Heart left ventricle (tissue), 16 donors: ENCODE data around the gene COL4A6. TPM values are rescaled to one million over a fixed set of nuclear protein-coding genes. Genes with fewer than 3 reads are reported as not detected.
A peak's percentile ranks its signal among the peaks of the same experiment; 100 is the strongest.

Experiments used
- ATAC-seq, 4 donors: fragments of 200-7000 bp; cut with Tn5 transposase; one replicate each; pipeline ENCODE4 v1.9.1; 2020 to 2022; ENCODE audit warnings: moderate library complexity in 4 of 4, mild to moderate bottlenecking in 3 of 4, moderate number of reproducible peaks in 1 of 4
- DNase-seq, 5 donors: peaks; one replicate each; pipeline ENCODE4 v3.0.0-alpha.2; 2020
- H3K27ac ChIP-seq, 12 donors: fragments of 200-600 bp; sonication (generic) in 4 of 12; one replicate each; pipeline versions ENCODE4 v1.5.0 to v1.8.0; 2016 to 2022; ENCODE audit warnings: mild to moderate bottlenecking in 2 of 12
- H3K27me3 ChIP-seq, 9 donors: fragments of 200-600 bp; sonication (generic) in 2 of 9; one replicate each; pipeline versions ENCODE4 v1.5.1 to v1.8.0; 2016 to 2022; ENCODE audit warnings: mild to moderate bottlenecking in 3 of 9
- H3K36me3 ChIP-seq, 9 donors: fragments of 200-600 bp; sonication (generic) in 2 of 9; one replicate each; pipeline versions ENCODE4 v1.5.0 to v1.8.0; 2018 to 2022; ENCODE audit warnings: mild to moderate bottlenecking in 2 of 9
- H3K4me1 ChIP-seq, 12 donors: fragments of 200-600 bp; sonication (generic) in 4 of 12; one replicate each; pipeline versions ENCODE4 v1.5.0 to v1.8.0; 2016 to 2022; ENCODE audit warnings: mild to moderate bottlenecking in 3 of 12
- H3K4me3 ChIP-seq, 12 donors: fragments of 200-600 bp; sonication (generic) in 4 of 12; one replicate each; pipeline versions ENCODE4 v1.5.0 to v1.8.0; 2017 to 2022; ENCODE audit warnings: mild to moderate bottlenecking in 9 of 12, moderate library complexity in 4 of 12
- H3K9me3 ChIP-seq, 12 donors: fragments of 200-600 bp; sonication (generic) in 4 of 12; one replicate each; pipeline versions ENCODE4 v1.5.0 to v1.8.0; 2016 to 2022; ENCODE audit warnings: mild to moderate bottlenecking in 1 of 12
- CTCF ChIP-seq, 12 donors: fragments of 200-600 bp; sonication (generic) in 4 of 12; IDR thresholded peaks; one replicate each; pipeline versions ENCODE4 v1.5.0 to v1.8.0; 2018 to 2022; ENCODE audit warnings: antibody characterized with exemption in 12 of 12, mild to moderate bottlenecking in 5 of 12
- POLR2A ChIP-seq, 2 donors: fragments of 450-650 bp; IDR thresholded peaks; one replicate each; pipeline ENCODE4 v1.6.1; 2017; ENCODE audit warnings: antibody characterized with exemption in 2 of 2, mild to moderate bottlenecking in 2 of 2, moderate library complexity in 2 of 2
- WGBS, 4 donors: extraction: QIAGEN DNeasy Blood & Tissue Kit in 2 of 4; methylation state at CpG; one replicate each; pipeline versions ENCODE4 v1.1.5 to v1.1.7; 2013 to 2018; 5-methylcytosine and 5-hydroxymethylcytosine counted together
- intact Hi-C, 10 donors: fragments of 100-400 bp; cut with DNase I; formaldehyde crosslinking; loops; one replicate each; pipeline versions ENCODE4 v1.11.1 to v1.14.2; 2022
- polyA plus RNA-seq, 2 donors: library from polyadenylated mRNA; stranded (reverse); fragments of 200-250 nt; gene quantifications; one replicate each; pipeline ENCODE4 v1.2.3, GENCODE V29; 2013
- total RNA-seq, 9 donors: library from RNA; depleted of rRNA in 2 of 9; stranded (reverse); fragments of >200 nt in 2 of 9; fragmentation: NEBNext Ultra II Directional in 3 of 9; extraction: Animal tissue kit (Norgen Biotek cat#: 25700) in 3 of 9; gene quantifications; one replicate each; pipeline versions ENCODE4 v1.1.0 to v1.2.4, GENCODE V29; 2016 to 2023
- donor health status: ischemic (EF 13 %, LVEDD 7.1; RV severe dilation, severe dysfunction).
- donor health status: healthy with polysubstance abuse.
- donor health status: DM: no; HTN: yes; CAD: no.
- donor health status: DM: no; HTN: no; CAD: no.
- donor health status: ischemic (EF 25% LVEDD 6.9; RV normal size, moderate dysfunction).
- donor health status: ischemic (EF 25% LVEDD 5.7; RV mildly dilated, moderate dysfunction).
- donor health status: healthy.
- donor health status: DM: yes; HTN: yes; CAD: no.
- donor health status: ischemic (EF 35%, LVEDD 5.7; RV mildly dilated, moderate dysfunction).
- donor health status: nonischemic (EF 11% LVEDD 7.7; RV severe dilation, severe dysfunction).
- donor health status: DM: yes; HTN: yes; CAD: no.
- donor health status: PGD.
- donor health status: ischemic (EF 29% LVEDD 5.4; RV normal size, mild dysfunction).
- donor health status: nonischemic (EF 23%, LVEDD 6.1; RV moderate dilation, normal function).

Gene COL4A6
- total and polyA plus RNA-seq, 11 donors, result 2.9 to 14.0 (median 7.2) TPM

DNA sequence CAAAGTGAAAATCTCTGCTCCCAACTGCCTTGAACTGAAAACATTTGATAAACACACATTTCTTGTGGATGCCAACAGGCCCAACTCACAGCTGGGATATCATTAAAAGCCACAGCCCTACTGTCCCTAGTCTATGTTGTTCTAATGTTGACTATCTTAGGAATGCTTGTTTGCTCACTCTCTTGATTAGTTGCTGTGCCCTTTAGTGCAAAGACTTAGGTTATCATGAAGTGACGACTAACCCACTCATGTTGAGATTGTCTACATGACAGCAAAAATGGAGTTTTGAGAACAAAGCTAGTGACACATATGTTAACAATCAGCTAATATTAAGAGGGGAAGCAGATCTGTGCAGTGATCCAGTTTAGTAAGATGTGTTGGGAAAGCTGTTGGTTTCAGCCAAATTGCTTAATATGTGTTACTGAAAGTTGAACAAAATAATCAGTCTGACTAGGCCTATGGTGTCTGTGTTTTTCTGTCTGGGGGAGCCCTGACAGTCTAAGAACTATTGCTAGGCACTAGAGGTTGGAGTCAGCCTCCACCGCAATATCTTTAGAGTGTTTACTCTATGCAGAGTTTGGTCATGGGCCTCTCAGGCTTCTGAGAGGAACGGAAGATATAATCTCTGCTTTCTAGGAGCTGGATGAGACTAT is 221.2 kb downstream of the COL4A6 start:
- TF ChIP-seq POLR2A (IDR thresholded peaks at IDR 0.05) (no peak), CTCF (IDR thresholded peaks at IDR 0.05) (no peak)
- intact Hi-C loops, result loop anchor here in 1 of 10 donors (10.0 kb wide), 1 partner anchor 62 kb away; no protein-coding TSS in a partner anchor
- 70 to 77% (median 74%) methylated on average over 3 of the region's 3 CpGs for WGBS, 4 donors
- no peak overlapping the region for H3K4me3 ChIP-seq
- H3K9me3 ChIP-seq, result no peaks in the 10 kb centered on the region
- no peaks in the 10 kb centered on the region for H3K36me3 ChIP-seq
- H3K4me1 ChIP-seq, result no peaks in the 10 kb centered on the region
- H3K27ac ChIP-seq, result peak overlapping the region in 4 of 12 donors; percentile 13 to 46 (median 34)
- ATAC-seq, result peak; percentile 52 to 80 (median 66)
- H3K27me3 ChIP-seq, result peaks cover 0 to 31% (median 0%) of the 10 kb centered on the region in 9 donors
- DNase-seq, result no peak

GRCh38 chrX:108216405-108216804 is 221.8 kb downstream of the COL4A6 start:
- H3K9me3 ChIP-seq, result no peaks in the 10 kb centered on the region
- DNase-seq (no peak), ATAC-seq (no peak)
- TF ChIP-seq POLR2A (IDR thresholded peaks at IDR 0.05) (no peak), CTCF (IDR thresholded peaks at IDR 0.05) (no peak)
- H3K36me3 ChIP-seq, result no peaks in the 10 kb centered on the region
- H3K27me3 ChIP-seq, result peaks cover 0 to 27% (median 0%) of the 10 kb centered on the region in 9 donors
- H3K27ac ChIP-seq, result peak overlapping the region in 2 of 12 donors; percentile 13 to 14
- no peaks in the 10 kb centered on the region for H3K4me1 ChIP-seq
- intact Hi-C loops, result loop anchor here in 1 of 10 donors (10.0 kb wide), 1 partner anchor 62 kb away; no protein-coding TSS in a partner anchor
- no peak overlapping the region for H3K4me3 ChIP-seq
- WGBS, 4 donors, result 62 to 83% (median 75%) methylated on average over 1 of the region's 1 CpG

DNA sequence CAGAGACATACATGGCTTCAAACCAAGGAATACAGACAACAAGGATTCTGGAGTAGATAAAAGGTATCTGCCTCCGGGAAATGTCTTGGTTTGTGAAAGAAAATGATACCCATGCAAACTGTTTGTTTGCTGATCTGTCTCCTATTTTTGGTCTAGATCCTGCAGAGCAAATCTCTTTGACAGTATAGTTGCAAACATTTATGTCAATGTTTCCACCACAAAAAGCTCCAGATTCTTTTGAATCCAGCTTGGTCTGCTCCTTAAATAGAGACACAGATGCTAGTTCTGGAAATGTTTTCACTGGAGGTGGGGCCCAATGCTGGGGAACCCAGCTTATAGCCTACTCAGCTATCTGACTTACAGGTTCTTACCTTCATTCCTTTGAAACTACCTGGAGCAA is 226.9 kb downstream of the COL4A6 start:
- intact Hi-C loops, result loop anchor here in 1 of 10 donors (10.0 kb wide), 1 partner anchor 56 kb away; no protein-coding TSS in a partner anchor
- WGBS, 4 donors, result 78 to 100% (median 91%) methylated on average over 1 of the region's 1 CpG
- Histone ChIP-seq H3K27me3 (peaks cover 0 to 31% (median 0%) of the 10 kb centered on the region in 9 donors), H3K36me3 (no peaks in the 10 kb centered on the region), H3K9me3 (no peaks in the 10 kb centered on the region), H3K4me3 (no peak overlapping the region), H3K27ac (no peak overlapping the region), H3K4me1 (no peaks in the 10 kb centered on the region)
- ATAC-seq, result no peak
- no peak for DNase-seq
- TF ChIP-seq CTCF (IDR thresholded peaks at IDR 0.05) (no peak), POLR2A (IDR thresholded peaks at IDR 0.05) (no peak)

- H3K4me3 ChIP-seq, result no peak overlapping the region
- no peaks in the 10 kb centered on the region for H3K9me3 ChIP-seq
- H3K36me3 ChIP-seq, result no peaks in the 10 kb centered on the region
- DNase-seq (no peak), ATAC-seq (no peak)
- H3K4me1 ChIP-seq, result no peaks in the 10 kb centered on the region
- WGBS, 4 donors, result 62 to 92% (median 81%) methylated on average over 3 of the region's 3 CpGs
- no peak for TF ChIP-seq POLR2A (IDR thresholded peaks at IDR 0.05)
- no peak for TF ChIP-seq CTCF (IDR thresholded peaks at IDR 0.05)
- intact Hi-C loops, result loop anchor here in 1 of 10 donors (10.0 kb wide), 1 partner anchor 1266 kb away; no protein-coding TSS in a partner anchor
- no peak overlapping the region for H3K27ac ChIP-seq
- H3K27me3 ChIP-seq, result peaks cover 0 to 46% (median 0%) of the 10 kb centered on the region in 9 donors
Measured at GRCh38 chrX:108209006-108209554, 229.1 kb downstream of the COL4A6 start.
